ENCODE measurements around the gene AP1B1. TPM values are rescaled to one million over a fixed set of nuclear protein-coding genes. Genes with fewer than 3 reads are reported as not detected.

The AP1B1 gene
- total RNA-seq, 1 donor from 2014 or later, result 60.9 TPM

GRCh38 chr22:29306835-29307595 lies 81.4 kb downstream of the AP1B1 start:
- DNase-seq (ENCODE audit: extremely low spot score, unreplicated experiment), result peak; percentile 88
- TF ChIP-seq CTCF (conservative IDR thresholded peaks at IDR 0.05), result no peak
- Mint-ChIP-seq H3K4me1 (ENCODE audit: unreplicated experiment) (no peaks in the 10 kb centered on the region), H3K4me3 (peak overlapping the region; percentile 91), H3K9me3 (no peaks in the 10 kb centered on the region), H3K27me3 (no peaks in the 10 kb centered on the region), H3K27ac (peak overlapping the region; percentile 81), H3K36me3 (no peaks in the 10 kb centered on the region)

- Mint-ChIP-seq H3K27ac (peak within 1 kb of the TSS; percentile 81), H3K4me1 (ENCODE audit: unreplicated experiment) (no peaks in the 10 kb centered on the region), H3K27me3 (no peaks in the 10 kb centered on the region), H3K36me3 (no peaks in the 10 kb centered on the region), H3K4me3 (peak within 1 kb of the TSS; percentile 91), H3K9me3 (no peaks in the 10 kb centered on the region)
- peak; percentile 71 for TF ChIP-seq CTCF (conservative IDR thresholded peaks at IDR 0.05)
- DNase-seq (ENCODE audit: extremely low spot score, unreplicated experiment), result peak; percentile 84
Observed at GRCh38 chr22:29306175-29306834, 82.1 kb downstream of the AP1B1 start, which contains the start of gene GAS2L1. Gene GAS2L1, plus strand, starts transcription at chr22:29306650. Its CDS starts 1,456 bp downstream, at chr22:29308106.

- Mint-ChIP-seq H3K27me3 (no peaks in the 10 kb centered on the region), H3K9me3 (no peaks in the 10 kb centered on the region), H3K4me3 (peak overlapping the region; percentile 85), H3K27ac (peak overlapping the region; percentile 81), H3K4me1 (ENCODE audit: unreplicated experiment) (no peaks in the 10 kb centered on the region), H3K36me3 (peaks cover 4% of the 10 kb centered on the region)
- no peak for TF ChIP-seq CTCF (conservative IDR thresholded peaks at IDR 0.05)
- no peak for DNase-seq (ENCODE audit: extremely low spot score, unreplicated experiment)
Observed at GRCh38 chr22:29305836-29306174, 82.6 kb downstream of the AP1B1 start.

- no peak for DNase-seq (ENCODE audit: extremely low spot score, unreplicated experiment)
- Mint-ChIP-seq H3K9me3 (no peaks in the 10 kb centered on the region), H3K27me3 (no peaks in the 10 kb centered on the region), H3K4me3 (no peak overlapping the region), H3K27ac (no peak overlapping the region), H3K36me3 (peaks cover 19% of the 10 kb centered on the region), H3K4me1 (ENCODE audit: unreplicated experiment) (no peaks in the 10 kb centered on the region)
- TF ChIP-seq CTCF (conservative IDR thresholded peaks at IDR 0.05), result no peak
Observed at GRCh38 chr22:29302681-29303465, 85.5 kb downstream of the AP1B1 start.

GRCh38 chr22:29302402-29302680 lies 86.0 kb downstream of the AP1B1 start:
- H3K4me1 Mint-ChIP-seq (ENCODE audit: unreplicated experiment), result no peaks in the 10 kb centered on the region
- H3K36me3 Mint-ChIP-seq, result peaks cover 25% of the 10 kb centered on the region
- no peaks in the 10 kb centered on the region for H3K27me3 Mint-ChIP-seq
- no peaks in the 10 kb centered on the region for H3K9me3 Mint-ChIP-seq
- H3K27ac Mint-ChIP-seq, result no peak overlapping the region
- no peak for TF ChIP-seq CTCF (conservative IDR thresholded peaks at IDR 0.05)
- H3K4me3 Mint-ChIP-seq, result no peak overlapping the region
- no peak for DNase-seq (ENCODE audit: extremely low spot score, unreplicated experiment)

Data from type B pancreatic cell (in vitro differentiated cells).